Ovary (tissue), 9 donors: Measurements from ENCODE around the gene PPP1CA. TPM values are rescaled to one million over a fixed set of nuclear protein-coding genes. Genes with fewer than 3 reads are reported as not detected.

Experiments used
- DNase-seq, 5 donors: peaks; one replicate each; pipeline ENCODE4 v3.0.0-alpha.2; 2019 to 2020
- H3K27ac ChIP-seq, 2 donors: fragments of 200-600 bp; one replicate each; pipeline versions ENCODE4 v1.5.1 to v1.8.0; 2019 to 2022
- H3K27me3 ChIP-seq: fragments of 200-600 bp; one replicate; pipeline ENCODE4 v1.8.0; 2022
- H3K36me3 ChIP-seq: fragments of 200-600 bp; sonication (generic); one replicate; pipeline ENCODE4 v1.5.1; 2019
- H3K4me1 ChIP-seq: one replicate; pipeline ENCODE4 v1.8.1; 2013; ENCODE audit warnings: mild to moderate bottlenecking, moderate library complexity; ENCODE audit not compliant: insufficient read depth
- H3K4me3 ChIP-seq: fragments of 200-600 bp; sonication (generic); one replicate; pipeline ENCODE4 v1.5.1; 2017
- H3K9me3 ChIP-seq, 2 donors: fragments of 200-600 bp in 1 of 2; sonication (generic) in 1 of 2; one replicate each; pipeline versions ENCODE4 v1.5.1 to v1.8.1; 2013 to 2019; ENCODE audit warnings: mild to moderate bottlenecking in 1 of 2, moderate library complexity in 1 of 2
- CTCF ChIP-seq, 3 donors: fragments of 450-650 bp in 2 of 3; fragments of 200-600 bp in 1 of 3; IDR thresholded peaks; one replicate each; pipeline versions ENCODE4 v1.5.1 to v1.8.0; 2016 to 2022; ENCODE audit warnings: antibody characterized with exemption in 3 of 3, mild to moderate bottlenecking in 1 of 3
- EP300 ChIP-seq: sonication (generic); formaldehyde crosslinking; IDR thresholded peaks from one replicate; pipeline ENCODE4 v1.6.1; 2017; ENCODE audit warnings: antibody characterized with exemption
- POLR2A ChIP-seq: fragments of 450-650 bp; IDR thresholded peaks from one replicate; pipeline ENCODE4 v1.6.1; 2017; ENCODE audit warnings: antibody characterized with exemption, mild to moderate bottlenecking, moderate library complexity
- WGBS, 3 donors: extraction: QIAGEN DNeasy Blood & Tissue Kit in 1 of 3; methylation state at CpG; one replicate each; pipeline versions ENCODE4 v1.1.5 to v1.1.7; 2013 to 2017; 5-methylcytosine and 5-hydroxymethylcytosine counted together
- intact Hi-C, 4 donors: fragments of 100-400 bp; cut with DNase I; formaldehyde crosslinking; loops; one replicate each; pipeline versions ENCODE4 v1.11.0 to v1.15.1; 2022 to 2023
- polyA plus RNA-seq, 2 donors: library from polyadenylated mRNA; stranded (reverse); fragments of 200-250 nt in 1 of 2; fragments of 350-450 nt in 1 of 2; fragmentation: Illumina TruSeq in 1 of 2; extraction: RNeasy Lipid Tissue Mini Kit (QIAGEN cat#74804) in 1 of 2; gene quantifications; one replicate each; pipeline ENCODE4 v1.2.3, GENCODE V29; 2013 to 2014
- total RNA-seq, 7 donors: library from RNA; depleted of rRNA in 2 of 7; stranded (reverse); fragments of >200 nt in 2 of 7; fragmentation: NEBNext Ultra II Directional in 3 of 7; extraction: Animal tissue kit (Norgen Biotek cat#: 25700) in 3 of 7; gene quantifications; one replicate each; pipeline versions ENCODE4 v1.1.0 to v1.2.4, GENCODE V29; 2016 to 2023
- donor health status: DM: no; HTN: no; CAD: no; lungs with moderate emphysema.
- donor health status: DM: no; HTN: no; CAD: no.
- donor health status: Bipolar disorder and iron deficiency.
- donor health status: DM: yes; HTN: yes; CAD: no.
- donor health status: DM: no; HTN: no; CAD: no.
- donor health status: DM: yes; HTN: yes; CAD: no.

Gene PPP1CA
- total and polyA plus RNA-seq, 9 donors: 32.2 to 86.9 (median 54.9) TPM

DNA sequence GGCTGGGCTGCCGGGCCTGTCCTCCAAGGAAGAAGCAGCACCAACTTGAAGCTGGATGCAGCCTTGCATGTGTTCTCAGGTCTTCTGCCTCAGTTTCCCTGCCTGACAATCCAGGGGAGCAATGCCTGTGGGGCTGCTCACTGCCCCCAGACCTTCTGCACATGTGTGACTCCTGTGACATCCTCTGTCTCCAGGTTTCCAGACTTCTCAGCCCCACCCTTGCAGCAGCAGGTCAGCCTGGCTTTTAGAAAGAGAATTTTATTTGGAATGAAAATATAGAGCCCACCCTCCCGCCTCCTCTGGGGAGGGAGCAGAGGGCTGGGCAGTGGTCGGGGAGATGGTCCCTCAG, 36.1 kb upstream of the PPP1CA start:
- WGBS, 3 donors: 60 to 67% (median 64%) methylated on average over 3 of the region's 3 CpGs
- DNase-seq: peak in 1 of 5 donors; percentile 11
- no peak overlapping the region for H3K27ac ChIP-seq
- intact Hi-C loops: no loop called here
- no peak for TF ChIP-seq POLR2A
- no peak for TF ChIP-seq CTCF (IDR thresholded peaks at IDR 0.05)
- no peak for TF ChIP-seq EP300
- no peaks in the 10 kb centered on the region for H3K36me3 ChIP-seq
- H3K27me3 ChIP-seq: no peaks in the 10 kb centered on the region
- no peaks in the 10 kb centered on the region for H3K9me3 ChIP-seq
- H3K4me3 ChIP-seq: no peak overlapping the region
- H3K4me1 ChIP-seq: peaks cover 4% of the 10 kb centered on the region

DNA sequence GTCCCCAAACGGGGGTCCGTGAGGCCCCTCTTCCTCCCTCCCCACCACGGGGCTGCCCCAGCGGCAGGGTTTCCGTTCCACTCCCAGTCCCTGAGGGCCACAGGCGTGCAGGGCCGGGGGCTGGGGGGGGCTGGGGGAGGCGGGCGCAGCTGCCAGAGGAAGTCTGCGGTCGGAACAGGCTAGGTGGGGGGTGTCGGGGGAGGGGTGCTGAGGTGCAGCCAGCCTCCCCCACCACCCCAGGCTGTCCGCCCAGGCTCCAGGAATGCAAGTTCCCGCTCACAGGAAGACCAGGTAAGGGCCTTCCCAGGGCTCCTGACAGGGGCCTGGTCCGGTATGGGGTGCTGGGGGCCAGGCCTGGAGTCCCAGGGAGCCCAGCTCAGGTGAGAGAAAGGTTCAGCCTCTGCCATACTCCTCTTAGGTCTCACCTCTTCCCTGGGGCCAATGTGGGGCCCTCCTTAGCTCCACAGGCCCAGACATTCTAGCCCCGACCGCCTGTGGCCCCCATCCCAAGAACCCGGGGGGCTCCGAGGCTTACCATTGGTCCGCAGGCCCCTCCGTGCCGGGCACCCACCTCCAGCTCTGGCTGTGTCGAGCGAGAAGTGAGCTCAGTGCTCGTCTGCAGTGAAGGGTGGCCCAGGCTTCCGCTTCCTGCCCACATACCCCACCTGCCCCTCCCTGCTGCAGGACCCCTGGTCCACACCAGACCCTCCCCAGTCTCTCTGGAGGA, 35.6 kb upstream of the PPP1CA start, which contains the start of gene PTPRCAP:
Gene PTPRCAP, minus strand, starts transcription at position 601 of the 727 bp plus-strand sequence. Its CDS starts 63 bp downstream, at position 538.
- Histone ChIP-seq H3K36me3 (no peaks in the 10 kb centered on the region), H3K4me3 (no peak within 1 kb of the TSS), H3K4me1 (no peaks in the 10 kb centered on the region), H3K27ac (no peak within 1 kb of the TSS), H3K9me3 (no peaks in the 10 kb centered on the region), H3K27me3 (no peaks in the 10 kb centered on the region)
- peak in 1 of 5 donors; percentile 27 for DNase-seq
- 63 to 75% (median 68%) methylated on average over 18 to 26 of the region's 26 CpGs for WGBS, 3 donors
- intact Hi-C loops: no loop called here
- no peak for TF ChIP-seq POLR2A
- TF ChIP-seq CTCF (IDR thresholded peaks at IDR 0.05): no peak
- no peak for TF ChIP-seq EP300

- Histone ChIP-seq H3K36me3 (no peaks in the 10 kb centered on the region), H3K27me3 (no peaks in the 10 kb centered on the region), H3K27ac (no peak overlapping the region), H3K4me3 (no peak overlapping the region), H3K9me3 (no peaks in the 10 kb centered on the region), H3K4me1 (no peaks in the 10 kb centered on the region)
- TF ChIP-seq EP300: no peak
- no peak for TF ChIP-seq CTCF (IDR thresholded peaks at IDR 0.05)
- TF ChIP-seq POLR2A: no peak
- no peak for DNase-seq
- intact Hi-C loops: no loop called here
- 45 to 51% (median 48%) methylated on average over 6 of the region's 6 CpGs for WGBS, 3 donors
These were observed 34.9 kb upstream of the PPP1CA start for GRCh38 chr11:67436459-67437081.

DNA sequence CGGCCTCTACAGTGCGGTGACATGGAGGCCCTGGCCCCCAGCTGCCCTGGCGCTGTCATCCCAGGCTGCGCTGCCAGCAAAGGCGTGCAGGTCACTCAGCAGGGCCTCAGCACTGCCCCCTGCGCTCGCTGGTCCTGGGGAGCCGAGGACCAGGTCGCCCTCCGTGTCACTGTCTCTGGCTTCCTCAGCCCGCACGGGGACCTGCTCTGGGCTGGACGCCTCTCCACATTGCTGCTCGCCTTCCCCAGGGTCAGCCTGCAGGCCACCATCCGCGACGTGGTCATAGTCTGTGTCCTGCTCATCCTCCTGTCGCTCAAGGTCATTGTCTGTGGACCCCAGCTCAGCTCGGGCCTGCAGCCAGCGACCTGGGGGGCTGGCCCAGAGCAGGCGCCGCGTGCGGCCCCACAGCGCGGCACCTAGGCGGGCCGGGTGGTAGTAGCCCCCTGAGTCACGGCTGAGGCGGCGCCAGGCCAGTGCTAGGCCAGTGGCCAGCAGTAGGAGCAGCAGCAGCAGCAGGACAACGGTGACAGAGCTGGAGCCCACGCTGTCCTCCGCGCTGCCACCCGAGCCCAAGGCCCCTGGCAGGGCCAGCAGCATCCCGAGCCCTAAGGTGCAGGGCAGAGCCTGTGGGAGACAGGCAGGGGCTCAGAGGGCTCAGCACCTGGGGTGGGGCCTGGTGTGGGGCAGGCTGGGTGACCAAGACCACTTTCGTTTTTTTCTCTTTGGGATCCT, 34.2 kb upstream of the PPP1CA start:
- H3K27ac ChIP-seq: no peak overlapping the region
- 84 to 89% (median 85%) methylated on average over 33 to 38 of the region's 38 CpGs for WGBS, 3 donors

More for the DNA sequence above, 34.2 kb upstream of the PPP1CA start:
- intact Hi-C loops: no loop called here
- no peak overlapping the region for H3K4me3 ChIP-seq
- no peaks in the 10 kb centered on the region for H3K4me1 ChIP-seq
- DNase-seq: no peak
- H3K27me3 ChIP-seq: no peaks in the 10 kb centered on the region
- H3K9me3 ChIP-seq: no peaks in the 10 kb centered on the region
- no peaks in the 10 kb centered on the region for H3K36me3 ChIP-seq
- TF ChIP-seq EP300: no peak
